GM12878 (cell line): Measurements from ENCODE around the gene G6PC1.

Experiments
- CBX5 ChIP-seq: sonication (generic); IDR thresholded peaks from 2 replicates; pipeline ENCODE4 v1.6.1; 2016; ENCODE audit warnings: low read depth, moderate library complexity, mild to moderate bottlenecking, inconsistent platforms
- EZH2 ChIP-seq: IDR thresholded peaks from 2 replicates; pipeline ENCODE4 v1.6.1; 2012; ENCODE audit warnings: low read depth, mild to moderate bottlenecking, control low read depth, inconsistent platforms, low read length, borderline replicate concordance; ENCODE audit not compliant: control insufficient read depth
- JUND ChIP-seq: IDR thresholded peaks from 2 replicates; pipeline ENCODE4 v1.6.1; 2012; ENCODE audit warnings: low read depth, mild to moderate bottlenecking, low read length, improper control_type of control experiment, moderate library complexity
- NFYB ChIP-seq: IDR thresholded peaks from 2 replicates; pipeline ENCODE4 v1.6.1; 2011; ENCODE audit warnings: low read depth, mild to moderate bottlenecking, low read length, improper control_type of control experiment, moderate library complexity; ENCODE audit not compliant: insufficient read depth
- SIX5 ChIP-seq: IDR thresholded peaks from 2 replicates; pipeline ENCODE4 v1.6.1; 2011; ENCODE audit warnings: mild to moderate bottlenecking, low read depth, low read length, moderate library complexity; ENCODE audit not compliant: severe bottlenecking
- SREBF2 ChIP-seq: IDR thresholded peaks from 2 replicates; pipeline ENCODE4 v1.6.1; 2012; ENCODE audit warnings: mild to moderate bottlenecking, low read length
- SUZ12 ChIP-seq: fragments of 200-600 bp; sonication (generic); IDR thresholded peaks from one replicate; pipeline ENCODE4 v1.6.1; 2018; ENCODE audit warnings: antibody characterized with exemption, mild to moderate bottlenecking; ENCODE audit not compliant: unreplicated experiment
- TF ChIP-seq, protein P1 (sequence below), 3 experiments: IDR thresholded peaks in 2 of 3; conservative IDR thresholded peaks in 1 of 3; 2 replicates each; pipeline ENCODE4 v1.5.1; 2011; ENCODE audit warnings: low read depth in 3 of 3, low read length in 3 of 3, mild to moderate bottlenecking in 3 of 3, control low read depth in 2 of 3, moderate library complexity in 2 of 3, inconsistent platforms in 1 of 3, mixed read lengths in 1 of 3; ENCODE audit not compliant: control insufficient read depth in 2 of 3, insufficient read depth in 1 of 3; ENCODE audit errors: extremely low read depth in 1 of 3

DNA sequence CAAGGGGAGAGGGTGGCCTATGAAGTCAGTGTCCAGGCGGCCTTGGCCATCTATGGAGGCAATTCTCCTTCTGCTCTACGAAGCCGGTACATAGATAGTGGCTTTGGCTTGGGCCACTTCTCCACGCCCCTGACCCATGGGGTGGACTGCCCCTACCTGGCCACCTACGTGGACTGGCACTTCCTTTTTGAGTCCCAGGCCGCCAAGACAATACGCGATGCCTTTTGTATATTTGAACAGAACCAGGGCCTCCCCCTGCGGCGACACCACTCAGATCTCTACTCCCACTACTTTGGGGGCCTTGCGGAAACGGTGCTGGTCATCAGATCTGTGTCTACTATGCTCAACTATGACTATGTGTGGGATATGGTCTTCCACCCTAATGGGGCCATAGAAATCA is 32.3 kb upstream of the G6PC1 start:
- TF ChIP-seq, protein P1, sequence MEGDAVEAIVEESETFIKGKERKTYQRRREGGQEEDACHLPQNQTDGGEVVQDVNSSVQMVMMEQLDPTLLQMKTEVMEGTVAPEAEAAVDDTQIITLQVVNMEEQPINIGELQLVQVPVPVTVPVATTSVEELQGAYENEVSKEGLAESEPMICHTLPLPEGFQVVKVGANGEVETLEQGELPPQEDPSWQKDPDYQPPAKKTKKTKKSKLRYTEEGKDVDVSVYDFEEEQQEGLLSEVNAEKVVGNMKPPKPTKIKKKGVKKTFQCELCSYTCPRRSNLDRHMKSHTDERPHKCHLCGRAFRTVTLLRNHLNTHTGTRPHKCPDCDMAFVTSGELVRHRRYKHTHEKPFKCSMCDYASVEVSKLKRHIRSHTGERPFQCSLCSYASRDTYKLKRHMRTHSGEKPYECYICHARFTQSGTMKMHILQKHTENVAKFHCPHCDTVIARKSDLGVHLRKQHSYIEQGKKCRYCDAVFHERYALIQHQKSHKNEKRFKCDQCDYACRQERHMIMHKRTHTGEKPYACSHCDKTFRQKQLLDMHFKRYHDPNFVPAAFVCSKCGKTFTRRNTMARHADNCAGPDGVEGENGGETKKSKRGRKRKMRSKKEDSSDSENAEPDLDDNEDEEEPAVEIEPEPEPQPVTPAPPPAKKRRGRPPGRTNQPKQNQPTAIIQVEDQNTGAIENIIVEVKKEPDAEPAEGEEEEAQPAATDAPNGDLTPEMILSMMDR (IDR thresholded peaks at IDR 0.05 in 2 of 3, conservative IDR thresholded peaks at IDR 0.05 in 1 of 3; ENCODE audit: control insufficient read depth in 2 of 3, extremely low read depth in 1 of 3, insufficient read depth in 1 of 3, low read depth in 3 of 3, low read length in 3 of 3): no peak
- TF ChIP-seq NFYB (no peak), SREBF2 (no peak), JUND (no peak), SIX5 (no peak), SUZ12 (no peak), EZH2 (no peak), CBX5 (no peak)
